ENCODE results near the gene NFKB1.
A peak's percentile ranks its signal among the peaks of the same experiment; 100 is the strongest.
"Not testable (repeated sequence)": the region's sequence is repeated elsewhere in the genome, so short reads cannot be mapped to it uniquely, and the experiment has no call there.

Gene NFKB1

DNA sequence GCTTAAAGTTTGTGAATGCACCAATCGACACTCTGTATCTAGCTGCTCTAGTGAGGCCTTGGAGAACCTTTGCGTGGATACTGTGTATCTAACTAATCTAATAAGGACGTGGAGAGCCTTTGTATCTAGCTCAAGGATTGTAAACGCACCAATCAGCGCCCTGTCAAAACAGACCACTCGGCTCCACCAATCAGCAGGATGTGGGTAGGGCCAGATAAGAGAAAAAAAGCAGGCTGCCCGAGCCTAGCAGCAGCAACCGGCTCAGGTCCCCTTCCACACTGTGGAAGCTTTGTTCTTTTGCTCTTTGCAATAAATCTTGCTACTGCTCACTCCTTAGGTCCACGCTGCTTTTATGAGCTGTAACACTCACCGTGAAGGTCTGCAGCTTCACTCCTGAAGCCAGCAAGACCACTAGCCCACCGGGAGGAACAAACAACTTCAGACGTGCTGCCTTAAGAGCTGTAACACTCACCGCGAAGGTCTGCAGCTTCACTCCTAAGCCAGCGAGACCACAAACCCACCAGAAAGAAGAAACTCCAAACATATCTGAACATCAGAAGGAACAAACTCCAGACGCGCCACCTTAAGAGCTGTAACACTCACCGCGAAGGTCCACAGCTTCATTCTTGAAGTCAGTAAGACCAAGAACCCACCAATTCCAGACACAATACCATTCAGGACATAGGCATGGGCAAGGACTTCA lies 17.0 kb upstream of the NFKB1 start:
- not testable (repeated sequence) for H3K4me3 ChIP-seq (replicated peaks; ENCODE audit: insufficient read depth, low read length); H3K27me3 ChIP-seq (ENCODE audit: insufficient read depth, poor library complexity, severe bottlenecking); H3K27ac ChIP-seq (replicated peaks); DNase-seq (ENCODE audit: low read depth in 1 of 2, low spot score in 1 of 2)

DNA sequence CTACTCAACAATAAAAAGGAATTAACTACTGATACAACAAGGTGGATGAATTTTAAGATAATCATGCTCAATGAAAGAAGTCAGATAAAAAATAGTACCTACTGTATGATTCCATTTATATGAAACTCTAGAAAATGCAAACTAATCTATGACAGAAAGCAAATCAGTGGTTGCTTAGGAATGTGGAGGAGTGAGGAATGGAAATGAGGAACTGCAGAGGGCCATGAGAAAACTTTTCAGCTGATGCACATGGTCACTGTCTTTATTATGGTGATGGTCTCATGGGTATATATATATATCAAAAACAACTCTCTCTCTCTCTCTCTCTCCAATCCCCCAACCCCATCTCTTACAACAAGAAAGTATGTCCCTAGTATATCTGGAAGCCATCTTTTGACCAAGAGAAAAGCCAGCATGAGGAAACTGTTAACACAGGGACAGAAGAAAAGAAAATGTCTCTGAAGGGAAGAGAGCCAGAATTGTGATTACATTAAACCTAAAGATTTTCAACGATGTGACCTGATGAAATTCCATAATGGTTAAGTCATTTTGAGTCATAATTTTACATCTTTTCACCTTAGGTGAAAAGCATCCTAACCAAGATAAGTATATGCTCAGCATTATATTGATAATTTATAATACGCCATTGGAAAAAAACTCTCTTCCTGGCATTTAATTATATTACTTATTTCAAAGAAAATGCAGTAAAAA lies 8.5 kb upstream of the NFKB1 start:
- peak; percentile 88 for TF ChIP-seq SPI1 (IDR thresholded peaks at IDR 0.05; ENCODE audit: borderline replicate concordance, low read depth)
- TF ChIP-seq GABPA (IDR thresholded peaks at IDR 0.05; ENCODE audit: low read depth): no peak
- no peak for TF ChIP-seq CTCF (IDR thresholded peaks at IDR 0.05; ENCODE audit: insufficient read depth, low read length)
- TF ChIP-seq REST (IDR thresholded peaks at IDR 0.05; ENCODE audit: insufficient replicate concordance, low read depth): no peak
- no peak for TF ChIP-seq POLR2AphosphoS5 (IDR thresholded peaks at IDR 0.05; ENCODE audit: low read depth)
- H3K27me3 ChIP-seq (ENCODE audit: insufficient read depth, poor library complexity, severe bottlenecking): no peaks in the 10 kb centered on the region
- DNase-seq (ENCODE audit: low read depth in 1 of 2, low spot score in 1 of 2): no peak
- no peak overlapping the region for H3K4me3 ChIP-seq (replicated peaks; ENCODE audit: insufficient read depth, low read length)
- no peak overlapping the region for H3K27ac ChIP-seq (replicated peaks)

DNA sequence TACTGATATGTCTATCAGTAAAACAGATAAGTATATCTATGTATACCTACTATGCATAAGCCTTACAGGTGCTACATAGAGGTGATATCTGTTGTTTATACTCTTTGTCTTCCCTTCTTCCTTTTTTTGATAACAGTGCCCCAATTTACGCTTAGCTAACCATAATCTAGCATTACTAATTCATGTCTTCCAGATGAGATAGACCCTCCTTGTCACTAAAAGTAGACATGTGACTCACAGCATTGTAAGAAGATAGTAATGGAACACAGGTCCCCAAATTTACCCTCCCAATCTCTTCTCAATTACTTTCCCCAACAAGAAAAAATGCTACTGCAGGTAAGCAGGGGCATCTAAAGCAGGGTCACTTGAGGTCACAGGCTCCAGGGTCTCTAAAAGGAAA lies 7.9 kb upstream of the NFKB1 start:
- DNase-seq (ENCODE audit: low read depth in 1 of 2, low spot score in 1 of 2): no peak
- Histone ChIP-seq H3K27ac (replicated peaks) (no peak overlapping the region), H3K27me3 (ENCODE audit: insufficient read depth, poor library complexity, severe bottlenecking) (no peaks in the 10 kb centered on the region), H3K4me3 (replicated peaks; ENCODE audit: insufficient read depth, low read length) (no peak overlapping the region)
- TF ChIP-seq POLR2AphosphoS5 (IDR thresholded peaks at IDR 0.05; ENCODE audit: low read depth): no peak
- no peak for TF ChIP-seq GABPA (IDR thresholded peaks at IDR 0.05; ENCODE audit: low read depth)
- no peak for TF ChIP-seq SPI1 (IDR thresholded peaks at IDR 0.05; ENCODE audit: borderline replicate concordance, low read depth)
- TF ChIP-seq REST (IDR thresholded peaks at IDR 0.05; ENCODE audit: insufficient replicate concordance, low read depth): no peak
- TF ChIP-seq CTCF (IDR thresholded peaks at IDR 0.05; ENCODE audit: insufficient read depth, low read length): no peak

- TF ChIP-seq REST (IDR thresholded peaks at IDR 0.05; ENCODE audit: insufficient replicate concordance, low read depth) (no peak), SPI1 (IDR thresholded peaks at IDR 0.05; ENCODE audit: borderline replicate concordance, low read depth) (no peak), GABPA (IDR thresholded peaks at IDR 0.05; ENCODE audit: low read depth) (no peak), CTCF (IDR thresholded peaks at IDR 0.05; ENCODE audit: insufficient read depth, low read length) (no peak), POLR2AphosphoS5 (IDR thresholded peaks at IDR 0.05; ENCODE audit: low read depth) (no peak)
- Histone ChIP-seq H3K27me3 (ENCODE audit: insufficient read depth, poor library complexity, severe bottlenecking) (no peaks in the 10 kb centered on the region), H3K4me3 (replicated peaks; ENCODE audit: insufficient read depth, low read length) (no peak overlapping the region), H3K27ac (replicated peaks) (no peak overlapping the region)
- DNase-seq (ENCODE audit: low read depth in 1 of 2, low spot score in 1 of 2): no peak
Observed at GRCh38 chr4:102493794-102494193, 7.4 kb upstream of the NFKB1 start.
